ENCODE results near the gene PAK3.

The PAK3 gene

DNA sequence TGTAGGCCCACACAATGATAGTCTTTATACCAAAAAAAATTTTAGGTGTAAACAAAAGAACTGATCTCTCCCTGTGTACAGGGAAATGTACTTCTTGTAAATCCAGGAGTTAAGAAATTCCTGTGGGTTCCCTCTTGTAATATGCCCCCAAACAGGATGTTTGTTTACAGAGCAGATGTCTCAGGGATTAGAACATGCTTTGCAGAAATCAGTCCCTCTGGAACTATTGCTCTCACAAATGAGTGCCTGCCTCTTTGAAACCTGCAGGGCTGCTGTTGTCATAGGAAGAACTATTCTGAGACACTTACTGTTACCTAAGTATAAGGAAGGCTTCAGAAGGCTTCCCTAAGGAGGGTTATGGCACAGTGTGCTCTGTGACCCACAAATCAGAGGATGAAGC lies 35.6 kb downstream of the PAK3 start:
- no peak for DNase-seq (ENCODE audit: low read depth in 2 of 3, low spot score in 2 of 3)

DNA sequence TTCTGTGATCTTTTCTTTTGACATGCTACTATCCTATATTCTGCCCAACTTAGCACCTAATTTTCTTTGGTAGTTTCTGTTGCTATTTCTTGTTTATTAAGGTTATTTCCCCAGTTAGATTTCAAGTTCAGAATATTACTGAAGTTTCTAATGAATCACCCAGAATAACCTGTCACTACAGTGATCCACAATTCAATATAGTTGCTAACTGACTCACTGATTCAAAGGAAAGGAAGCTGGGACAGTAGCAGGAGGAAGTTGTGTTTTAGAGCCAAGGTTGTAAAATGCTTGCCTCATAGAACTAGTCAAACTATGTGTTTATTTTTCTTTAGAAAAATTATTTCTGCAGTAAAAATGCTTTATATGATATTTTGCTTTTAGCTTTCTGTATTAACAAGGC lies 37.4 kb downstream of the PAK3 start:
- DNase-seq (ENCODE audit: low read depth in 2 of 3, low spot score in 2 of 3), result no peak

DNA sequence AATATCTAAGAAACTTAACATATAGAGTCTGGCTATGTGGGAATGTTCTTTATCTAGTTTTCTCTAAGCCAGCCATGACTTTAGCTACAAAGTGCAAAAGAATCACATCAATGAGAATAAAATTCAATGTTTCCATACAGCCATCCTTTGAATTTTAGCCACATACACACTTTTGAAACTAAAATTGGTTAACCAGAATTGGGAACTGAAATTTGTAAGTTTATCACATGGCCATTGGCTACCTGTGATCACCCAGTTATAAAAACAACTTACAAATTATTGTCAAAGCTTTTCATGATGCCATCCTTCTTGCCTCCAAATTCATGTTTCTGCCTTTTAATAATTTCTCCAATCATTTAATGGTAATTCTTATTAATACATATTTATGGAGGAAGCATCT lies 49.9 kb downstream of the PAK3 start:
- no peak for DNase-seq (ENCODE audit: low read depth in 2 of 3, low spot score in 2 of 3)

DNA sequence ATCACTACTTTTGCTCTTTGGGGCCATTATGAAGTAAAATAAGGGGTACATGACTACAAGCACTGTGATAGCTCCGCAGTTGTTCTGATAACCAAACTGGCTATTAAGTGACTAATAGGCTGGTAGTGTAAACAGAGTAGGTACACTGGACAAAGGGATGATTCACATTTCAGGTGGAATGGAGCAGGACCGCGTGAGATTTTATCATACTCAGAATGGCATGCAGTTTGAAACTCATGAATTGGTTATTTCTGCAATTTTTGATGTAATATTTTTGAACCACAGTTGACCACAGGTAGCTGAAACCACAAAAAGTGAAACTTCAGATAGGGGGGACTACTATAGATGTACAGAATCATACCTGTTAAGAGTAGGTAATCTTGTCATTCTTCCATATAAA lies 55.8 kb downstream of the PAK3 start:
- no peak for DNase-seq (ENCODE audit: low read depth in 2 of 3, low spot score in 2 of 3)

DNA sequence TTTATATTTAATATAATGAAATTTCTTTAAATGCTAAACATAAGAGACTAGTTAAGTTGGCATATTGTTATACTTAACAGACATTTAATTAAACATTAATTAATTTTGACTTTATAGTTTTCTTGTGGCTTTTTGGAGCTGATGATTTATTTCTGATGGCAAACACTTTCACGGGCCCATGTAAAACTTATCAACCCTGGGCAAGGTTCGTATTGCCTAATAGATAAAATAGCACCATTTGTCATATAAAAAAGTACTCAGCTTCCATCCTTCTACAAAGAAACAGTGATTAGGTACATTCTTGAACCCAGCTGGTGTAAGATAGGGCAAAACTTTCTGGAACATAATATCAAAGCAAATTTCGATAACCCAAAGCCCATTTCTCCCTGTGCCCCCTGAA lies 63.2 kb downstream of the PAK3 start:
- no peak for DNase-seq (ENCODE audit: low read depth in 2 of 3, low spot score in 2 of 3)

DNA sequence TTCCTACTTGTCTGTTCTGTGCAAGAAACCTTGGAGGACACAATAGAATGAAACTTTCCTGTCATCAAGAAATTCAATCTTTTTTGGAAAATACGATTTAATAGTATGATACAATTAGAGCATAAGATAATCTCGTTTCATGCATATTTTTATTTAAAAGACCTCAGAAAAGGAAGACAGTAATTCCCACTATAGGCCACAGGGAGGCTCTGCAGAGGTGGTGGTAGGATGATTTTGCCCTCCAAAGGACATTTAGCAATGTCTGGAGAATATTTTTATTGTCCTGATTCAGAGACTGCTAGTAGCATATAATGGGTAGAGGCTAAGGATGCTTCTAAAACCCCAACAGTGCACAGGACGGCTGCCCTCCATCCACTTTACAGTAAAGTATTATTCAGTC lies 68.7 kb downstream of the PAK3 start:
- no peak for DNase-seq (ENCODE audit: low read depth in 2 of 3, low spot score in 2 of 3)

DNA sequence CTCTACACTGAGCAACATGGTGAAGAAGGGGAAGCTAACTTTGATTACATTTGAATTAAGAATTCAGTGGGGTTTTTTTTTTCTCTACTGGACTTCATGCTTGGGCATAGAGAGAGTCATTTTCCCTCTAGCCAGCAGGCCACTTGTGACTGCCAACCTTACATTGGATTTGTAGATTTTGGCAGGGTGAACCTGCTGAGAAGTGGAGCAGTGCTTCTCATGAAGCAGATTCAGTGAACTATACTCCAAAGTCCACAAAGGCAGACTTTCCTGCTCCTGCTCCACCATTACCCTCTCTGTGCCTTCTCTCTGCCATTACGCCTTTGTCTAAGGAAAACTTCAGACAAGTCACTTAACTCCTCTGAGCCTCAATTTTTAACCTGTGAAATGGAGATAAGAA lies 69.9 kb downstream of the PAK3 start:
- DNase-seq (ENCODE audit: low read depth in 2 of 3, low spot score in 2 of 3), result no peak

DNA sequence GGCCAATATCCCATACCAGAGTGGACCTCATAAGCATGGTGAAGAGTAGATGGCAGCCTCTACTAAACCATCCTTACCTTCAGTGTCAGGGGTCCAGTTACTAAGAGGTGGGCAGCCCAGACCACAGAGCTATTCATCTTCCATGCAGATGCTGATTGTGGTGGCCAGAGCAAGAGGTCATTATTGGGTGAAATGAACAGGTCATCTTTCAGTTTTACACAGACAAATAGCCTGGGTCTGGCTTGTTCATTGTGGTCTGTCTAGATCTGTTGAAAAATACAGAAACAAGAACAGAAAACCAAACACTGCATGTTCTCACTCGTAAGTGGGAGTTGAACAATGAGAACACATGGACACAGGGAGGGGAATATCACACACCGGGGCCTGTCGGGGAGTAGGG lies 71.3 kb downstream of the PAK3 start:
- no peak for DNase-seq (ENCODE audit: low read depth in 2 of 3, low spot score in 2 of 3)

DNA sequence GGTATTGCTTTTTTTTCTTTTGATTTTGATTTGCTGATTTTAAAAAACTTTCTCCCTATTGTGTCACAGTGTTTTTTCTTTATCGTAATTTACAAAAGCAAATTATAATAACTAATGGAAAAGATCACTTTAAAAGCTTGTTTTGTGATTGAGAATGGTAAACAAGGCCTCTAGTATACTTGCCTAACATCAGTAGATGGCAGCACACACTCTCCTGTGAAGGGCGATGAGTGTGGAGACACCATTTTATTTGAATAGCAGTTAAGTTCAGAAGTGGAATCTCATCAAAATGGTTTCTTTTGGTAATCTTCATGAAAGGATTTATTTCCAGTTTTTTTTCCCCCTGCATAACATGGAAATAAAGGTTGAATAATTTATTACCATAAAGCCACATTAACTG lies 72.3 kb downstream of the PAK3 start:
- DNase-seq (ENCODE audit: low read depth in 2 of 3, low spot score in 2 of 3), result no peak

DNA sequence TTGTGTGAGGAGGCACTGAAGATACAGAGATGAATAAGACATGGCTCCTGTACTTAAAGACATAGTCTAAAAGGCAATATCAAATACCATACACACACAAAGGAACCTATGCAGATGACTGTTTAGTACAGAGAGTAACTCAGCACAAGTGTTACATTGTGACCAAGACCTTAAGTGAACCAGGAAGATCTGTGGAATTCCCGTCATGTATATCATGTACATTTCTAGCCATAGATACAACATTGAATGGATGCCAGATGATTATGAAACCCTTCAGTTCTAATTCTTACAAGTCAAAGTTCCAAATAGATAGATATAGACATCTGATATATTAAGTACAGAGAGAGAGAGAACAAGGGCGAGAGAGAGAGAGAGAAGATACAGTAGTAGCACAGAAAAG lies 73.2 kb downstream of the PAK3 start:
- no peak for DNase-seq (ENCODE audit: low read depth in 2 of 3, low spot score in 2 of 3)

DNA sequence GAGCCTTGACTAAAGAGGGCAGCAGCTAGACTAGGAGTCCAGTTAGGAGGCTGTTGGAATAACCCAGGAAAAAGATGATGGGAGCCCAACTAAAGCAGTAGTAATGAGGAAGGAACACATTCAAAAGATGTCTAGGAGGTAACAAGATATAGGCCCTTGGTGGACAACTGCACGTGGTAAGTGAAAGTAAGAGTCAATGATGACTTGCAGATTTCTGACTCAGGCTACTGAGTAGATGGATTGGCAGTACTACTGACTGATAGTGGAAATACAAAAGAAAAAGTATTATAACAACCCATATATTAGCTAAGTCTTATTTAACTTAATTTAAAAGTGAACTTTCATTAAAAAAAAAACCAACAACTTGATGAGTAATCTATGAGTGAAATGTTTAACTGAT lies 74.0 kb downstream of the PAK3 start:
- DNase-seq (ENCODE audit: low read depth in 2 of 3, low spot score in 2 of 3), result no peak

DNA sequence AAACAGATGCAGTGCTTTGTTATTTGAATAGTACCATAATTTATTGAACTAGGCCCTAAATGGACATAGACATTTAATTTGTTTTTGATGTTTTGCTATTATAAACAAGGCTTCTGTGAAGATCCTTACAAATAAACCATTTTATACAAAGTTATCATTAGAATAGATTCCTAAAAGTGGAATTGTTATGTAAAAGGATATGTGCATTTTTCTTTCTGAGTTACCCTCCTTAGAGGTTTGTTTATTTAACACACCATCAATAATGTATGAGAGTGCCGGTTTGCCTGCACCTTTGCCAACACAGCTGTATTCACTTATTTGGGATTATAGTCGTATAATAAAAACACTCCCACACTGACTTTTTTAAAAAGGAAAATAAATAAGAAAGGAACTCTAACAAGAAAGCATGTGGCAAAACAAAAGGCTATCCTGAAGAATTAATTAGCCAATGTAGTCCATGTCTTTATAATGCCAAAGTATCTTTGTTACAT lies 84.8 kb downstream of the PAK3 start:
- DNase-seq (ENCODE audit: low read depth in 2 of 3, low spot score in 2 of 3), result no peak

DNA sequence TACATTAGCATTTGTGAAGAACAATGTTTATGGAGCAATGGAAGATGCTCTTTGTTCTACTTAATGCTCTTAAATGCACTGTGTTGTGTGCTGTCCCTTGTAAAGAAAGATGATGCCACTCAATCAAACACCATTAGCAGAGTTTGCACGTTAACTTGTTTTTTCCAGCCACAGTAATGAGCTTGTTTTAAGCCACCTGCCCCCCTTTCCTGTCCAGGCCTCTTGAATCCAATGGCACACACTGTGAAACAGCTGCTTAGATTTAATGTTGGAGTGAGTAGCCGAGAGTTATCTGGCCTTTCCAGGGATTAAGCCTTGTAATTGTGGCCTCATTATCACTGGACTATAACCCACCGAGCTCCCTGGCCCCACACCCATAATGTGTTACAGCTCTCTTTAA lies 86.0 kb downstream of the PAK3 start:
- no peak for DNase-seq (ENCODE audit: low read depth in 2 of 3, low spot score in 2 of 3)

DNA sequence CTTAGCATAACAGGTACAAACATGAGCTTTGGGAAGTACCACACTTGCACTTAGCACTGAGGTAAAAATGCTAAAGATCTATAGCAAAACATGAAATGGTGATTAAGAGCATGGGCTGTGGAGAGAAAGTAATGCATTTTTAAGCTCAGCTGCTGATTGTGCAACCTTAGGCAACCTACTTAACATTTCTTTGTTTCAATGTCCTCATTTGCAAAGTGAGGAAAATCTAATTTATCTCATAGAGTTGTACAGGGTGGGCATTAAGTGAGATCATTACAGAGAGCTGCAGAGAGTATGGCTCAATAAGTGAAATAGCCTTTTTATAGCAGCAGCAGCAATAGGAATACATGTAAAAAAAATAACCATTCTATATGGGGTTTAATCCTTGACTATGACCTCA lies 87.0 kb downstream of the PAK3 start:
- DNase-seq (ENCODE audit: low read depth in 2 of 3, low spot score in 2 of 3), result no peak

DNA sequence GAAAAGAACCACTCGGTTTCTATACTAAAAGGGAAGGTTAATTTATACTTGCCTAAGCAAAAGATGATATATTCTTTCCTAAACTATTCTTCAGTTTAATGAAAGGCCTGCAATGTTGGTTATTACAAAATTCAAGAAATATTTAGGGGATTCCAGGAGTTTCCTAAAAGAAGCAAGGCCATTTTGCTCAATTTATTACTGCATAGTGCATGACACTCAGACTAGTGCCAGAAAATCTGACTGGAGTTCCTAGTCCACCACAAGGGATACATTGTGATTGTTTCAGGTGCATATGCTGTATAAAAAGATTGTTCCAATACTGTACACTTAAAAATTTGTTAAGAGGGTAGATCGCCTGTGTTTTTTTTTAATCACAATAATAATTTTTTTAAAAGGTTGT lies 95.6 kb downstream of the PAK3 start:
- DNase-seq (ENCODE audit: low read depth in 2 of 3, low spot score in 2 of 3), result no peak

DNA sequence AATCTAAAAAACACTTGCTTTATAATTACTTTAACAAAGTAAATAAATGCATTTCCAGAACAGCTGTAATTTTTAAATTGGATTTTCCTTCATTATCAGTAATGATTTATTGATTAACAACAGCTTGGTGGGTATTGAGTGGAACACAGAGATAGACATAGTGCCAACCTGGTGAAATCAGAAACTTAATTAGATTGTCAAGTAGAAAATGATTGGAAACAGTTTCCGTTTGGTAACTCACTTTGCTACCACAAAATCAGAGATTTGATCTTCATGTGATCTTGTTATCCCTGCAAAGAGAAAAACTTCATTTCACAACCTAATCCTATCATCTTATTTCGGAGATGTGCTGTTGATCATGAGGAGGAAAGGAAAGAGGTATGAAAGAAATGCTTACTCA lies 103.5 kb downstream of the PAK3 start:
- no peak for DNase-seq (ENCODE audit: low read depth in 2 of 3, low spot score in 2 of 3)

DNA sequence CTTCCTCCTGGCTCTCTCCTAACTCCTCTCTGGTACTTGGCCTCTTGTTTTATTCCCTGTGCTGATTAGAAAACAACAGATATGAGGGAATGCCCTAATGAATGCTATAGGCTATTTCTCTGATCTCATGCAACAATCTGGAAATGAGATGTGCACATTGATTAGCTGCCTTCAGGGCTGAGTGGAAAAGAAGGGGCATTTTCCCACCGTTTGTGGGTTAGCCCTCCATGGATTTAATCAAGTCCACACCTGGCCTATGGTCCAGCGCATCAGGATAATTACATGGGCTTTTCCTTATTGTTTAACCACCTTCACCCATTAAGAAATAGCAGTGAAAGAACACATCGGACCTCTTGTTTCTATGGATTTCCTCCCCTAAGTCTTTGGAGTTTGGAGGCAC lies 104.3 kb downstream of the PAK3 start:
- DNase-seq (ENCODE audit: low read depth in 2 of 3, low spot score in 2 of 3), result no peak

DNA sequence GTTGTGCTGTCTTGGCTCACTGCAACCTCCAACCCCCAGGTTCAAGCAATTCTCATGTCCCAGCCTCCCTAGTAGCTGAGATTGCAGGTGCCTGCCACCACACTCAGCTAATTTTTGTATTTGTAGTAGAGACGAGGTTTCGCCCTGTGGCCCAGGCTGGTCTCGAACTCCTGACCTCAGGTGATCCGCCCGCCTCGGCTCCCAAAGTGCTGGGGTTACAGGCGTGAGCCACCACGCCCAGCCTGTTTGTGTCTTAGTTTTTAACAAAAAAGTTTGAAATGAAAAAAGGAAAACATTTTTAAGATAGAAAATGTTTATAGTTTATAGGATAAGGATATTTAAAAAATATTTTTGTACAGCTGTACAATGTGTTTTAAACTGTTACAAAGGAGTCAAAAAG lies 111.9 kb downstream of the PAK3 start:
- DNase-seq (ENCODE audit: low read depth in 2 of 3, low spot score in 2 of 3), result no peak

DNA sequence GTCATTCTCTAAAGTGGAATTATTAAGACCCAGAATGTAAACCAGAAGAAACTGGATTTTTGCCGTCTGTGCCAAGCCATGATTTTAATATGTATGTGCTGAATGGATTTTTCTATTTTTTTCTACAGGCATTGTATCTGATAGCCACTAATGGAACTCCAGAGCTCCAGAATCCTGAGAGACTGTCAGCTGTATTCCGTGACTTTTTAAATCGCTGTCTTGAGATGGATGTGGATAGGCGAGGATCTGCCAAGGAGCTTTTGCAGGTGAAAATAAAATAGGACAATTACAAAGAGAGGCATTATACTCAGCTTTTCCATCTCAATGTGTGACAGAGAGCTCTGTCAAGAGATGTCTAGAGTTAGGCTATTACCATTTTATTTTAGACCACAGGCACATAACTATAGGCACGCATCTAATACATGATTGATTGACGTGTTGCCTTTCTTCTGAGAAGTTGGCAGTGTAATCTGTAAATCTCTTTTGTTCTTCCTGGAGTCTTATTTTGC lies 120.4 kb downstream of the PAK3 start:
- DNase-seq (ENCODE audit: low read depth in 2 of 3, low spot score in 2 of 3), result no peak

DNA sequence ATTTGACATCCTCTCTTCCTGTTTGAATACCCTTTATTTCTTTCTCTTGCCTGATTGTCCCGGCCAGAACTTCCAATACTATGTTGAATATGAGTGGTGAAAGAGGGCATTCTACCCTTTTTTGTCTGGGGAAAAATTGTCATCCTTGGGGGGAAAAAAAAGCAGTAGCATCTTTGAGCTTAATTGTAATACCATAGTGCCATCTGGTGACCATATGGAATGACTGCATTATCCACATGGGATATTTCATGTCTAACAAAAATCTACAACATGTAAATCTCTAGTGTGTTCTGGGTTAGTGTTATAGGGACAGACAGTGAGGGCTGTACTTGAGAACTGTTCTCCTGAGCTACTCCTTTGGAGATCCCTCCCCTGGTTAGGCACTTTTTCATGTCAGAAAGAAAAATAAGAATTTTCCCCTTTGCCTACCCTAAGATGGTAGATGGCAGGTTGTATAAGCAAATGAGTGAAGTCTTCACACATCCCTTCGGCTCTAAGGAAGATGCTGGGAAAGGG lies 148.3 kb downstream of the PAK3 start:
- no peak for DNase-seq (ENCODE audit: low read depth in 2 of 3, low spot score in 2 of 3)

DNA sequence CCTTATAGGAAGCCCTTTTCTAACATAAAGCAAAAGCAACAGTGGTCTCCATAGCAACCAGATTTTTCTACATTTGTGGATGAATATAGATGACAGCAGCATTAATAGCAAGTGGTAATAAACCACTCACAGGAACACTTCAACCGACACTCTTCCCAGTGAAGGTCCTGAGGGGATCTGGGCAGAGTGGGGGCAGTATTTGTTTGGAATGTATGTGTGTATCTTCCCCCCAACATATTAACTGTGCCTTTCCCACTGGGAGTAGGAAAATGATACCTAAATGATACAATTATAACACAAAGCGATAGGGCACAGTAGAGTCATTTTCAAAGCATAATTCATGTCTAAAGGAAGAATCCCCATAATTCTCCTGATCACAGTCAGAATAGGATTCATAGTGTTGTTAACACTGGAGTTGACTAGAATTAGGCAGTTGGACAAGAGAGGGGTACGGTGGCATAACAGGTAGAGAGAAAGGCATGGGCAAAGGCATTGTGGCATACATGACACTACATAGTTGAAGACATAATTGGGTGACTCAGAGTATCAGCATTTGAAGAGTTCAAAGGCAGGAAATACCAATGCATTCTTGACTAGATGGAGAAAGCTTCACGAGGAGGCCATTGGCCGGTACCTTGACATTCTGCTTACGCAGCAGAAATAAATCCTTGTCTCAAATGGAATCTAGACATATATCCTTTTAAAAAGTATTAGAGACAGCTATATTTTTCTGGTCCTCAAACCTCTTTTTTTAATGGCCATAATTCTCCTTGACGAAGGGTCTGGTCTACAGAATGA lies 159.1 kb downstream of the PAK3 start:
- no peak for DNase-seq (ENCODE audit: low read depth in 2 of 3, low spot score in 2 of 3)

DNA sequence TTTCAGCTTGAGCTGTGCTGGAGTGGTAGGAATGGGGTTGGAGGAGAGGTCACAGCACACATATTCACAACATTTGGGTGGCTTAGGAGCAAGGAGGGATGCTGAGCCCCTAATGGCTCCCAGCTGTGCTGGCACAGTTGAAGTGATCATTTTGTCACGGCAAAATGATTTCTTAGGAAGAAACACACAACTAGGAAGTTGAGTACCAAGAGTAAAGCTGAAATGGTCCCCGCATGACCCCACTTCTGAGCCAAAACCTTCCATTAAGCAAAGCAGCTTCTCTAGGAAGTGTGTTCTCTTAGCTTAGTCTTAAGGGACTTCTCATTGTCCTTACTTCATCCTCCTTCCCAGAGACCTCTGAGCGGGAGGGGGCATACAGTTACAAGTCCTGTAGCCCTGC lies 161.7 kb downstream of the PAK3 start:
- DNase-seq (ENCODE audit: low read depth in 2 of 3, low spot score in 2 of 3), result no peak

DNA sequence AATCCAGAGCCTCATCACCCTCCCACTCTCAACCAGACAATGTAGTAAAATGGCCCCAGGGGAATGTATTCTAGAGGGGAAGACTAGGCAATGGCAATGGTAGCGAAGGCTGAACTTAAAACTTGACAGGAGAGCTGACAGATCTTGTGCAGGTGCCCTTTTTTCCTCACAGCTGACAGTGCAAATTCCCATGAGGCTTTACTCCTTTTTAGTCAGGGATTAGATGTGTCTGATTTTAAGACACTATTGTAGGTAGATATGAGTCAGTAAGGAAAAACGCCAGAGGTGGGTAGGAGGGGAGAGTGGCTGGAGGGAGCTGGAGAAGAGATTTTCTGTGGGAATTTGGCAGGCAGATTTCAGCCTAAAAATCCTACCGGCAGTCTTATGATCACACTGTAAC lies 163.6 kb downstream of the PAK3 start:
- no peak for DNase-seq (ENCODE audit: low read depth in 2 of 3, low spot score in 2 of 3)
